ENCODE results near the gene LRRC30.
A peak's percentile ranks its signal among the peaks of the same experiment; 100 is the strongest.

The LRRC30 gene

DNA sequence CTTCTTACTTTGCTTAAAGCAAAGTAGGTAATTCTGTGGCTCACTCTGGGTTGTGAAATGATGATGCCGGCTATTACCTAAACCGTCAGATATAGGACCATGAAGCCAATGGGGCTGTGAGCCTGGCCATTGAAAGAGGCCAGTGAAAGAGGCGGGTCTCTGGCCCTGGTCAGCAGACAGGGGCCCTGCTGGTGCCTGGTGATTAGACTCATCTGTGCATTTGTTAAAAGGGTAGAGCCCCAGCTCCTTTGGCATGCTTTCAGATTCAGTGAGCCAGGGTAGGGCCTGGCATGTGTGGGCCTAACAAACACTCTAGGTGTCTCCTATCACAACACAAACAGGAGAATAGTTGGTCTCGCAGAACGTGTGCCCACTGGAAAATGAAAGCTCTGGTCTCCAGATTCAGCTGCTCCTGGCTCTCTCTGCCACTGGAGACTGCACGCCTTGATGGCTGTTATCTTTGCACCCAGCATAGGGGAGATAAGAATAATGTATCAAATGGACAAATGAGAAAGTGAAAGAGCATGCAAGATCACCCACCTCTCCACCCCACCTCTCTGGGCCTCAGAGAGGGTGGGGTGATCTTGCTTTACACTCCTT, 6.9 kb downstream of the LRRC30 start:
- no peak for DNase-seq (ENCODE audit: low spot score)

GRCh38 chr18:7242926-7243325, 12.0 kb downstream of the LRRC30 start:
- no peak for DNase-seq (ENCODE audit: low spot score)

DNA sequence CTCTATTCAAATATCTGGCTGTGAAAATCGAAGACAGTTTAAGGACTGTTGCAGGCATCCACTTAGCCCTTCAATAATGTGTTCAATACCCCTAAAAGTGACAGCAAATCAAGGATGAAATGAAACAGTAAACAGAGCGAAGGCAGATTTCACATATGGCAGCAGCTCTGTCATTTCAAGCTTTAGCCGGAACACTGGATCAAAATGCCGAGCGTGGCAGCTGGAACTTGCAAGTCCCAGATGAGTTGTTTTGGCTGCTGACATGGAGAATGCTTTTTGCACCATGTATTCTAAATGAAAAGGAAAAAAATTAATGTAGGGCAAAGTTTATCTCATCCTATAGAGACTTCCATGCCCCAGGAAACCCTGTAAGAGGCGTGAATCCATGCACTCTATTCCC, 18.0 kb downstream of the LRRC30 start:
- DNase-seq (ENCODE audit: low spot score), result no peak

DNA sequence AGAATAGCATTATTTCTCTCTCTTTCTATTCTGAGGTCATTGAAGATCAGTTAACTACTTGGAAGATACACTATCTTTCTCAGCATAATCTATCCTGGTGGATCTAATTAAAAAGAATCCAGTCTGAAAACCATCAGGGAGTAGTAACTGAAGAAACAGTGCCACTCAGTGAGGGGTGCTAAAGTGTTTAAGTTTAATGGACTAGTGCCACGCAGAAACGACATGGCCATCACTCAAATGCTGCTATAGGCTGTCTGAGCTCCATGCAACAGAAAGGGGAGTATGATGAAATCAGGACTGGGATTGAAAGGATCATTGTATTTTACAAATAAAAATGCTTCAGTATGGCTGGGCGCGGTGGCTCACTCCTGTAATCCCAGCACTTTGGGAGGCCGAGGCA, 23.3 kb downstream of the LRRC30 start:
- no peak for DNase-seq (ENCODE audit: low spot score)

GRCh38 chr18:7255054-7255453, 24.2 kb downstream of the LRRC30 start:
- no peak for DNase-seq (ENCODE audit: low spot score)

DNA sequence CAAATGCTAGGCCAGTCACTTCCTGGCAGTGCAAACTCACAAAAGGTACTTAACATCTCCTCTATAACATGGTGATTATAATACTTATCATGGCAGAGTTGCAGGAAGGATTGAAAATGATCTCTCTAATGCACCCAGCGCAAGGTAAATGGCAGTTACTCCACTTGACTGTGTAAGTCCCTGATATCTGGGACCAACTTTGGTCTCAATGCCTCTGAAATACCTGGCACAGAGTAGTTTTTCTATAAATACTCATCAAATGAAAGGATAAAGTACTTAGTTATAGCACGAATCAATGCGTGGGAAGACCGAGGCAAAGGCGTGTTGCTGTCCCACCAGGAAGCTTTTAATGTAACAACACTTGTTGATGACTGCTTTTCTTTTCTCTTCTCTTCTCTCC, 24.8 kb downstream of the LRRC30 start:
- DNase-seq (ENCODE audit: low spot score), result no peak

DNA sequence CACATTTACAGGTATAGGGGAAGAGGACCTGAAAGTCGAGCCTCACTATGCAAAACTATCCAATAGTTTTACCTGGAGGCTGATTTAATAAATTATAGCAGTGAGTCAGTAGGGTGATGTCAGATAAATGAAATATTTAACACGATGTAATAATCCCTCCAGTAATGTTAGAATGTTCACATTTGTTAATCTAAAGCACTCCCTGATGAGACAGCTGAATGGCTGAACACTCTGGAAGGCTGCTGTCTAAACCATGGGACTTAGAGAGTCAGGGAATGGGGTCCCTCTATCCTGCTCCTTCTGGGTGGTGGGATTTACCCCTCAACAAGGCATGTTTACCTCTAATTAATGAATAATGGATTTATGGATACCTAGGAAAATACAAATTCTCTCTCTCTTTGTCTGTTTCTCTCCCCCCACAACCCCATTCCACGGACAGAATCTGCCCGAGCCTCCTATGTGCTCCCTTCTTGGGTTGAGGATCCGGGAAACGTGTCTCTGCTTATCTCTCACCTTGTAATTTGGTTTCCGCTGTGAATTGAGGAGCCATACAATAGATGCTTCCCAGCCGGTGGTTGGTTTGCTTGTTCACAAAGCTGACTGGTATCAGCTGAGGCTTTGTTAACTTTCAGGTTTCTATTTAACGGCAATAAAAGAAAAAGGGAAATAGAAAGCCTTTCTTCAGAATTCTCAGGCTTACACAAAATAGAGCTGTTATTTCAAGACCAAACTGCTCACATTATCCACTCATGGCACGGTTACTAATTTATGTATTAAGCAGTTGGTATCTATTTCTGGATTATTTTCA, 25.9 kb downstream of the LRRC30 start:
- DNase-seq (ENCODE audit: low spot score), result no peak

GRCh38 chr18:7257426-7257740, 26.5 kb downstream of the LRRC30 start:
- no peak for DNase-seq (ENCODE audit: low spot score)

- no peak for DNase-seq (ENCODE audit: low spot score)
Measured at GRCh38 chr18:7259475-7259874, 28.6 kb downstream of the LRRC30 start.

DNA sequence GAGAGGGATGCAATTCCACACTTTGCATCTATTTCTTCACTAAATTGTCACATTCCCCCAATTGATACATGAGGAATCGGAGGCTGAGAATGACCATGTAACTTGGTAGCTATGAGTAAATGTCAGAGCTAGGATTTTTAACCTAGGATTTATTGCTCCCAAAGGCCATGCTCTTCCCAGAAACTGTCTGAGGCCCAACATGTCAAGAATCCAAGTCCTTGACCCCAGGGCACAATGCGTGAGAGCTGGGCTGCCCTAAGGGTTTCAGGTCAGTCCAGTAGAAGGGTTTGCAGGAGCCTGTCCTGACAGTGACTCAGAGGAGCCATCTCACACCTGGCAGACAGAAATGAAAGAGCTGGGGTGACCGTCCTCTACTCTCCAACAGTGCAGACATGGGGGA, 30.3 kb downstream of the LRRC30 start:
- DNase-seq (ENCODE audit: low spot score), result no peak

GRCh38 chr18:7267973-7268372, 37.1 kb downstream of the LRRC30 start:
- DNase-seq (ENCODE audit: low spot score), result no peak

DNA sequence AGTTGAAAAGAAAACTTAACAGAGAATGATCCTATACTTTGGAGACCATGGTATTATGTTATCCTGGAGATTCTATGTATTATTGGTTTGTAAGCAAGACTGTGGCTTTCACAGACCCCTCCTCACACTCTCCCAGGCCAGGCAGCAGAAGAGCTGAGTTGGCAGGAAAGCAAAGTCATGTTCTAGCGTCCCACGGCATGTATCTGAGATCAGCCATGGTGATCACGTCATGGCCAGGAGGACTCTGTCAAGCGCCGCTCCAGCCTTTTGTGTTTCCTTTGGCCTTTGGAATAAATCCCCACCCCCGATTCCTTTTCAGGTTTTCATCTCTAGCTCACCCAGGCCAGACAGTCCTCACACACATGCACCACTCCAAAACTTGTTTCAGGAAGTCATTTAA, 39.1 kb downstream of the LRRC30 start:
- no peak for DNase-seq (ENCODE audit: low spot score)

DNA sequence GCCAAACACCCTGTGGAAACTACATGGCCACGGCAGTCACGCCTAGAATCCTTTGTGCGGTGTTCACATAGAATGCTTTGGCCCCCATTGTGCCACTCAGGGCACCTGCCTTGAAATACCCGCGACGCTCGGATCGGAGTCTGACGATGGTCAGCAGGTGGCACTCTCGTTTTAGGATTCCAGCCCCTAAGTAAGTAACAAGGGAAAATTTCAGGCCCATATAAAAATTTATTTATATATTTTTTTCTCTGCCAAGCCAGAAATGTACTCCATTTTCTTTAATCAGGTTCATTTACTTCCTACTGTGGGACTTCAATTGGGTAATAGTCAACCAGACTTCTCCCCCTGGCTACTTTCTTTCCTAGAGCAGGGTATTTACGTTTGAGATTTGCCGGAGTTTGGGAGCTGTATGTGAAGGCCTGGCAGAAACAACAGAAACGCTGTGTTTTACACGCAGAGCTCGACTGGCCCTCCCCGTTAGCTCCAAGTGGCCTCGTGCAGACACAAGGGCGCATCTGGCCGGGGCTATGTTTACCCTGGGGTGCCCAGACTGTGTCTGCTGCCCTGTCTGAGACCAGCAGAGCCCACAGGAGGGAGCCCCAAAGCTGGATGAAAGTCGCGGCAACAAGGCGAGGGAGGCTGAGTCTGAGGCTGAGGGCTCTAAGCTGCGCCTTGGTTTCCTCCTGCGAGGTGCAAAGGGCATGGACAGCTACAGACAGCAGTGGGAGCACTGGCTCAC, 41.6 kb downstream of the LRRC30 start:
- peak; percentile 47 for DNase-seq (ENCODE audit: low spot score)

- DNase-seq (ENCODE audit: low spot score), result peak; percentile 56
Measured at GRCh38 chr18:7273301-7273921, 42.5 kb downstream of the LRRC30 start.

GRCh38 chr18:7281579-7281978, 50.7 kb downstream of the LRRC30 start:
- no peak for DNase-seq (ENCODE audit: low spot score)

Data from hepatic stellate cell (primary cell).